ENCODE results near the gene TSPAN7.

GRCh38 chrX:38599796-38600755 lies 38.7 kb downstream of the TSPAN7 start:
- TF ChIP-seq, protein P1, sequence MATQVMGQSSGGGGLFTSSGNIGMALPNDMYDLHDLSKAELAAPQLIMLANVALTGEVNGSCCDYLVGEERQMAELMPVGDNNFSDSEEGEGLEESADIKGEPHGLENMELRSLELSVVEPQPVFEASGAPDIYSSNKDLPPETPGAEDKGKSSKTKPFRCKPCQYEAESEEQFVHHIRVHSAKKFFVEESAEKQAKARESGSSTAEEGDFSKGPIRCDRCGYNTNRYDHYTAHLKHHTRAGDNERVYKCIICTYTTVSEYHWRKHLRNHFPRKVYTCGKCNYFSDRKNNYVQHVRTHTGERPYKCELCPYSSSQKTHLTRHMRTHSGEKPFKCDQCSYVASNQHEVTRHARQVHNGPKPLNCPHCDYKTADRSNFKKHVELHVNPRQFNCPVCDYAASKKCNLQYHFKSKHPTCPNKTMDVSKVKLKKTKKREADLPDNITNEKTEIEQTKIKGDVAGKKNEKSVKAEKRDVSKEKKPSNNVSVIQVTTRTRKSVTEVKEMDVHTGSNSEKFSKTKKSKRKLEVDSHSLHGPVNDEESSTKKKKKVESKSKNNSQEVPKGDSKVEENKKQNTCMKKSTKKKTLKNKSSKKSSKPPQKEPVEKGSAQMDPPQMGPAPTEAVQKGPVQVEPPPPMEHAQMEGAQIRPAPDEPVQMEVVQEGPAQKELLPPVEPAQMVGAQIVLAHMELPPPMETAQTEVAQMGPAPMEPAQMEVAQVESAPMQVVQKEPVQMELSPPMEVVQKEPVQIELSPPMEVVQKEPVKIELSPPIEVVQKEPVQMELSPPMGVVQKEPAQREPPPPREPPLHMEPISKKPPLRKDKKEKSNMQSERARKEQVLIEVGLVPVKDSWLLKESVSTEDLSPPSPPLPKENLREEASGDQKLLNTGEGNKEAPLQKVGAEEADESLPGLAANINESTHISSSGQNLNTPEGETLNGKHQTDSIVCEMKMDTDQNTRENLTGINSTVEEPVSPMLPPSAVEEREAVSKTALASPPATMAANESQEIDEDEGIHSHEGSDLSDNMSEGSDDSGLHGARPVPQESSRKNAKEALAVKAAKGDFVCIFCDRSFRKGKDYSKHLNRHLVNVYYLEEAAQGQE (IDR thresholded peaks at IDR 0.05; ENCODE audit: insufficient read depth in 1 of 2, low read depth in 2 of 2, low read length in 2 of 2), result no peak
- TF ChIP-seq POLR2AphosphoS5 (IDR thresholded peaks at IDR 0.05; ENCODE audit: low read depth, low read length) (no peak), SIN3A (IDR thresholded peaks at IDR 0.05; ENCODE audit: borderline replicate concordance, insufficient read depth, low read length) (no peak), TAF1 (IDR thresholded peaks at IDR 0.05; ENCODE audit: borderline replicate concordance, insufficient read depth, low read length) (no peak), FOXP2 (optimal IDR thresholded peaks at IDR 0.05; ENCODE audit: borderline replicate concordance, extremely low read depth, extremely low read length, insufficient read depth) (no peak)

Measured in PFSK-1 (cell line).